Hepatocyte (in vitro differentiated cells): ENCODE results near the gene SERGEF. TPM values are rescaled to one million over a fixed set of nuclear protein-coding genes. Genes with fewer than 3 reads are reported as not detected.

Experiments
- DNase-seq: peaks from one replicate; pipeline ENCODE4 v3.0.0-alpha.2; 2016; ENCODE audit warnings: low spot score
- H2AFZ ChIP-seq: fragments of 200-600 bp; sonication (generic); 2 replicates; pipeline ENCODE4 v1.6.0; 2016; ENCODE audit warnings: antibody characterized with exemption, mild to moderate bottlenecking
- H3K27ac ChIP-seq: fragments of 200-600 bp; sonication (generic); 2 replicates; pipeline ENCODE4 v1.5.1; 2016; ENCODE audit warnings: mild to moderate bottlenecking
- H3K27me3 ChIP-seq: fragments of 200-600 bp; sonication (generic); 2 replicates; pipeline ENCODE4 v1.6.1; 2016
- H3K36me3 ChIP-seq: fragments of 200-600 bp; sonication (generic); replicated peaks from 2 replicates; pipeline ENCODE4 v1.5.1; 2016; ENCODE audit warnings: low read depth; ENCODE audit not compliant: insufficient read depth
- H3K4me1 ChIP-seq: fragments of 200-600 bp; sonication (generic); 2 replicates; pipeline ENCODE4 v1.5.1; 2016; ENCODE audit warnings: mild to moderate bottlenecking, moderate library complexity; ENCODE audit not compliant: insufficient read depth
- H3K4me2 ChIP-seq: fragments of 200-600 bp; sonication (generic); 2 replicates; pipeline ENCODE4 v1.6.0; 2016
- H3K4me3 ChIP-seq: fragments of 200-600 bp; sonication (generic); 2 replicates; pipeline ENCODE4 v1.5.1; 2016; ENCODE audit warnings: mild to moderate bottlenecking
- H3K79me2 ChIP-seq: fragments of 200-600 bp; sonication (generic); 2 replicates; pipeline ENCODE4 v1.6.0; 2017; ENCODE audit warnings: mild to moderate bottlenecking
- H3K9me2 ChIP-seq: fragments of 200-600 bp; sonication (generic); replicated peaks from 2 replicates; pipeline ENCODE4 v1.6.0; 2017; ENCODE audit warnings: mild to moderate bottlenecking; ENCODE audit not compliant: insufficient read depth
- H3K9me3 ChIP-seq: fragments of 200-600 bp; sonication (generic); 2 replicates; pipeline ENCODE4 v1.5.1; 2016; ENCODE audit warnings: low read depth, mild to moderate bottlenecking
- H4K20me1 ChIP-seq: fragments of 200-600 bp; sonication (generic); 2 replicates; pipeline ENCODE4 v1.6.0; 2016; ENCODE audit warnings: mild to moderate bottlenecking; ENCODE audit not compliant: insufficient read depth, poor library complexity, severe bottlenecking
- EZH2 ChIP-seq: fragments of 200-600 bp; sonication (generic); IDR thresholded peaks from 2 replicates; pipeline ENCODE4 v1.6.1; 2016; ENCODE audit warnings: antibody characterized with exemption, mild to moderate bottlenecking, borderline replicate concordance
- EZH2phosphoT487 ChIP-seq: fragments of 200-600 bp; sonication (generic); IDR thresholded peaks from one replicate; pipeline ENCODE4 v1.6.1; 2018; ENCODE audit warnings: antibody characterized with exemption, mild to moderate bottlenecking, low read depth, moderate library complexity; ENCODE audit not compliant: unreplicated experiment, severe bottlenecking
- WGBS: methylation state at CpG from one replicate; pipeline ENCODE4 v1.1.6; 2016; ENCODE audit warnings: low lambda C conversion rate; ENCODE audit errors: missing lambda C conversion rate; 5-methylcytosine and 5-hydroxymethylcytosine counted together
- polyA plus RNA-seq: library from polyadenylated mRNA; unstranded; fragments of >200 nt; fragmentation: Nextera tagmentation; extraction: Ambion mirVana; gene quantifications from 2 replicates; pipeline ENCODE4 v1.2.1, GENCODE V29; 2016
- total RNA-seq: library from RNA; depleted of rRNA; stranded (reverse); fragments of >200 nt; gene quantifications from 2 replicates; pipeline ENCODE4 v1.2.3, GENCODE V29; 2014
- TF ChIP-seq, protein P1 (sequence below): fragments of 200-600 bp; sonication (generic); IDR thresholded peaks from 2 replicates; pipeline ENCODE4 v1.5.1; 2016; ENCODE audit warnings: antibody characterized with exemption, mild to moderate bottlenecking; ENCODE audit not compliant: poor library complexity

SERGEF gene
- total and polyA plus RNA-seq, 2 experiments from 2014 or later, result 21.7 to 28.7 TPM

DNA sequence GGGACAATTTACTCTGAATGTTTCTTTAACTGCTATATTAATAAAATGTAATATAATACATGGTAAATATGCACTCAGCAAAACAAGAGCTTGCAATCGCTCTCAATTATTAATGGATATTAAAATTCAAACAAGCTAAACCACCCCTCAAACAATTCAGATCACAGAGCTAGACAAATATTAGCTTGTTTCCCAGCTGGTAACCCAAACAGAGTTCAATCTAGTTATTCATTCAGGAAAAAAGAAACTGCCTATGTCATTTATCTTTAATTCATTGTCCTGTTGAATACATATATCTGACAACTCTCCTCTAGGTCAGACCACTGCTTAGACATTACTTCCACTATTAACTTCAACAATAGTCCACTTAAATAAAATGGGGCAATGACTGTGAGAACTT lies 78.7 kb downstream of the SERGEF start:
- no peak overlapping the region for H2AFZ ChIP-seq
- H3K4me1 ChIP-seq, result no peaks in the 10 kb centered on the region
- no peaks in the 10 kb centered on the region for H3K27me3 ChIP-seq
- no peak for TF ChIP-seq EZH2
- no peak for TF ChIP-seq EZH2phosphoT487
- TF ChIP-seq, protein P1, sequence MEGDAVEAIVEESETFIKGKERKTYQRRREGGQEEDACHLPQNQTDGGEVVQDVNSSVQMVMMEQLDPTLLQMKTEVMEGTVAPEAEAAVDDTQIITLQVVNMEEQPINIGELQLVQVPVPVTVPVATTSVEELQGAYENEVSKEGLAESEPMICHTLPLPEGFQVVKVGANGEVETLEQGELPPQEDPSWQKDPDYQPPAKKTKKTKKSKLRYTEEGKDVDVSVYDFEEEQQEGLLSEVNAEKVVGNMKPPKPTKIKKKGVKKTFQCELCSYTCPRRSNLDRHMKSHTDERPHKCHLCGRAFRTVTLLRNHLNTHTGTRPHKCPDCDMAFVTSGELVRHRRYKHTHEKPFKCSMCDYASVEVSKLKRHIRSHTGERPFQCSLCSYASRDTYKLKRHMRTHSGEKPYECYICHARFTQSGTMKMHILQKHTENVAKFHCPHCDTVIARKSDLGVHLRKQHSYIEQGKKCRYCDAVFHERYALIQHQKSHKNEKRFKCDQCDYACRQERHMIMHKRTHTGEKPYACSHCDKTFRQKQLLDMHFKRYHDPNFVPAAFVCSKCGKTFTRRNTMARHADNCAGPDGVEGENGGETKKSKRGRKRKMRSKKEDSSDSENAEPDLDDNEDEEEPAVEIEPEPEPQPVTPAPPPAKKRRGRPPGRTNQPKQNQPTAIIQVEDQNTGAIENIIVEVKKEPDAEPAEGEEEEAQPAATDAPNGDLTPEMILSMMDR, result no peak
- H4K20me1 ChIP-seq, result no peaks in the 10 kb centered on the region
- no peak for DNase-seq
- no peaks in the 10 kb centered on the region for H3K79me2 ChIP-seq
- no peak overlapping the region for H3K4me2 ChIP-seq
- H3K4me3 ChIP-seq, result no peak overlapping the region
- no peaks in the 10 kb centered on the region for H3K36me3 ChIP-seq
- 87% methylated on average over 1 of the region's 1 CpG for WGBS
- no peak overlapping the region for H3K27ac ChIP-seq
- no peaks in the 10 kb centered on the region for H3K9me3 ChIP-seq
- H3K9me2 ChIP-seq, result no peaks in the 10 kb centered on the region

DNA sequence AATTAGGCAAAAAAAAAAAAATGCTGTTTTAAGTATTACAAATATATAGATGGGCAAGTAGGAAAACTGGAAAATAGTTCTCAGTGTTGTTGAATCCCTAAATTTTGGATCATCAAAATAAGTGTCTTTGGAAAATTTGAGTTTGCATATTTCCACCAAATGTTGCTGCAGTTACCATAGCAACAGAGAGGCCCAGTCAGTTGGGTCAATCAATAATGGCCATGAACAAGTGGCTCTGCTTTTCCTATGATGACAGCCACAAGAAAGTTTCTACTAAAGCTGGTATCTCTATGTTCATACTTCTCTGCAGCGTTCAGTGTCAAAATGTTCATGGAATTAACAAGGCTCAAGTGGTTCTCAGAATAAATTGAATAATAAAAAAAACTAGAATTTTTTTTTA lies 79.1 kb downstream of the SERGEF start:
- H3K9me2 ChIP-seq, result no peaks in the 10 kb centered on the region
- no peak overlapping the region for H3K27ac ChIP-seq
- TF ChIP-seq EZH2, result no peak
- TF ChIP-seq, protein P1, result no peak
- H3K4me1 ChIP-seq, result no peaks in the 10 kb centered on the region
- DNase-seq, result no peak
- H3K4me2 ChIP-seq, result no peak overlapping the region
- no peaks in the 10 kb centered on the region for H3K79me2 ChIP-seq
- H3K9me3 ChIP-seq, result no peaks in the 10 kb centered on the region
- H4K20me1 ChIP-seq, result no peaks in the 10 kb centered on the region
- 94% methylated on average over 1 of the region's 1 CpG for WGBS
- no peaks in the 10 kb centered on the region for H3K36me3 ChIP-seq
- no peaks in the 10 kb centered on the region for H3K27me3 ChIP-seq
- no peak overlapping the region for H3K4me3 ChIP-seq
- no peak overlapping the region for H2AFZ ChIP-seq

- Histone ChIP-seq H3K9me2 (no peaks in the 10 kb centered on the region), H3K9me3 (no peaks in the 10 kb centered on the region), H4K20me1 (no peaks in the 10 kb centered on the region), H3K4me3 (no peak overlapping the region), H3K36me3 (no peaks in the 10 kb centered on the region), H3K79me2 (no peaks in the 10 kb centered on the region), H3K4me1 (no peaks in the 10 kb centered on the region), H3K27me3 (no peaks in the 10 kb centered on the region), H3K4me2 (no peak overlapping the region), H3K27ac (no peak overlapping the region), H2AFZ (no peak overlapping the region)
- WGBS, result 100% methylated on average over 1 of the region's 1 CpG
- TF ChIP-seq EZH2 (no peak), EZH2phosphoT487 (no peak)
- TF ChIP-seq, protein P1, result no peak
- no peak for DNase-seq
Measured at GRCh38 chr11:17932472-17932871, 80.4 kb downstream of the SERGEF start.

DNA sequence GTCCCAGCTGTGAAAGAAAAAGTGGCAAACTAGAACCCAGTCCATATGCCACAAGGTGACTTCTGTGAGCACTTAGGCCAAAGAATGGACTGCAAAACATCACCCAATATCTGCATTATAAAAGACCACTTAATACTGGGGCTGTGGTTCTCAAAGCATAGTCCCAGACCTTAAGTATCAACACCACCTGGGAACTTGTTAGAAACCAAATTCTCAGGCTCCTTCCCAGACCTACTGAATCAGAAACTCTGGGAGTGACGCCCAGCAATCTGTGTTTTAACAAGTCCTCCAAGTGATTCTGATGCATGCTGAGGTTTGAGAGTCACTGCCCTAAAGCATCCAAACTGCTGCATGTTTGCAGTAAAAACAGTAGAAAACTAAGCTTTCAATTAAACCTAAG lies 81.3 kb downstream of the SERGEF start:
- no peak overlapping the region for H3K27ac ChIP-seq
- H3K9me3 ChIP-seq, result no peaks in the 10 kb centered on the region
- TF ChIP-seq, protein P1, result no peak
- TF ChIP-seq EZH2 (no peak), EZH2phosphoT487 (no peak)
- no peaks in the 10 kb centered on the region for H3K4me1 ChIP-seq
- no peaks in the 10 kb centered on the region for H3K9me2 ChIP-seq
- H2AFZ ChIP-seq, result no peak overlapping the region
- no peak overlapping the region for H3K4me3 ChIP-seq
- 81% methylated on average over 1 of the region's 1 CpG for WGBS
- H3K4me2 ChIP-seq, result no peak overlapping the region
- H3K79me2 ChIP-seq, result no peaks in the 10 kb centered on the region
- DNase-seq, result no peak
- no peaks in the 10 kb centered on the region for H3K27me3 ChIP-seq
- no peaks in the 10 kb centered on the region for H4K20me1 ChIP-seq
- no peaks in the 10 kb centered on the region for H3K36me3 ChIP-seq
